Body of pancreas (tissue), 4 donors: Measurements from ENCODE around the gene PGBD1. TPM values are rescaled to one million over a fixed set of nuclear protein-coding genes. Genes with fewer than 3 reads are reported as not detected.

Source experiments
- ATAC-seq: fragments of 150-250 bp; one replicate; pipeline ENCODE4 v1.9.1; 2016
- DNase-seq, 4 donors: peaks; one replicate each; pipeline ENCODE4 v3.0.0-alpha.2; 2019
- H3K27ac ChIP-seq, 4 donors: fragments of 200-600 bp; sonication (generic); 1 replicate in 3 of 4; 2 replicates in 1 of 4; pipeline versions ENCODE4 v1.5.1 to v1.6.1; 2016 to 2019; ENCODE audit warnings: mild to moderate bottlenecking in 1 of 4, mixed read lengths in 1 of 4, moderate library complexity in 1 of 4
- H3K27me3 ChIP-seq, 2 donors: fragments of 200-600 bp; sonication (generic); one replicate each; pipeline ENCODE4 v1.6.0; 2016; ENCODE audit warnings: mild to moderate bottlenecking in 1 of 2
- H3K36me3 ChIP-seq, 2 donors: fragments of 200-600 bp; sonication (generic); replicated peaks in 1 of 2; 2 replicates each; pipeline ENCODE4 v1.5.1; 2016; ENCODE audit warnings: low read depth in 2 of 2; ENCODE audit not compliant: insufficient read depth in 1 of 2
- H3K4me1 ChIP-seq: fragments of 200-600 bp; sonication (generic); one replicate; pipeline ENCODE4 v1.6.0; 2016
- H3K4me3 ChIP-seq, 2 donors: fragments of 200-600 bp; sonication (generic); 1 replicate in 1 of 2; 2 replicates in 1 of 2; pipeline ENCODE4 v1.5.1; 2016 to 2019
- H3K9me3 ChIP-seq, 3 donors: fragments of 200-600 bp; sonication (generic); 1 replicate in 2 of 3; 2 replicates in 1 of 3; pipeline ENCODE4 v1.5.1; 2016
- POLR2A ChIP-seq, 3 donors: fragments of 450-650 bp; IDR thresholded peaks; one replicate each; pipeline ENCODE4 v1.6.1; 2016; ENCODE audit warnings: antibody characterized with exemption in 3 of 3, mild to moderate bottlenecking in 2 of 3
- WGBS, 2 donors: methylation state at CpG; one replicate each; pipeline ENCODE4 v1.1.5; 2017; 5-methylcytosine and 5-hydroxymethylcytosine counted together
- intact Hi-C: fragments of 100-400 bp; cut with DNase I; formaldehyde crosslinking; loops from one replicate; pipeline ENCODE4 v1.15.1; 2023
- total RNA-seq, 2 donors: library from RNA; depleted of rRNA; stranded (reverse); fragments of >200 nt; gene quantifications; one replicate each; pipeline ENCODE4 v1.1.0, GENCODE V29; 2016
- TF ChIP-seq, protein P1 (sequence below), 7 experiments: fragments of 450-650 bp in 4 of 7; fragments of 200-600 bp in 3 of 7; sonication (generic) in 3 of 7; IDR thresholded peaks; one replicate each; pipeline ENCODE4 v1.5.1; 2016 to 2019; ENCODE audit warnings: antibody characterized with exemption in 7 of 7

Gene PGBD1
- total RNA-seq, 2 donors from 2014 or later, result 0.66 to 2.3 TPM

DNA sequence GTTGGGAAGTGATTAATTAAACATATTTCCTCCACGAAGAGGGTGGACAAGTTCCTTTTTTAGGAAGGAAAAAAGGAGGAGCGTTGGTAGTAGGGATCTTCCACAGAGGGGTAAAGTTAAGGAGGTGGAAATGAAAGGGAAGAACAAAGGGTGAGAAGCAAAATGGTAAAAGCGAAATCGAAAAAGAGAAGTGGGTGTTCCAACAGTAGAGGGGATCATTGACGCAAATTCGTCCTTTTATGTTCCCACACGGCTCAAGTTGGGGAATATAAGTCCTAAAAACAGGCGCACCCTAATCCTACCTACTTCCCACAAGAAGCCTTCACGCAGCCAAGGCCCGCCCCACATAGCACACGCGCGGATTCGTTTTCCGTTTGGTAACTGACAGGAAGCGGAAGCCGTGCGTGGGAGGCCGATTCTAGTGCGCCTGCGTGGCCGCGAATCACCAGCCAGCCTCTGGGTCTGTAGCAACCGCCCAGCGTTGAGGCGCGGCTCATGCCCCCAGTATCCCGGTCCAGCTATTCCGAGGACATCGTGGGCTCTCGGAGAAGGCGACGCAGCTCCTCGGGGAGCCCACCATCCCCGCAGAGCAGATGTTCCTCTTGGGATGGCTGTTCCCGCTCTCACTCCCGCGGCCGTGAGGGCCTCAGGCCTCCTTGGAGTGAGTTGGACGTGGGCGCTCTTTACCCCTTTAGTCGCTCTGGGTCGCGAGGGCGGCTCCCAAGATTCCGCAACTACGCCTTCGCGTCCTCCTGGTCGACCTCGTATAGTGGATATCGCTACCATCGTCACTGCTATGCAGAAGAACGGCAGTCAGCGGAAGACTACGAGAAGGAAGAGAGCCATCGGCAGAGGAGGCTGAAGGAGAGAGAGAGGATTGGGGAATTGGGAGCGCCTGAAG, 22.2 kb upstream of the PGBD1 start, which contains the start of gene NKAPL:
NKAPL (plus strand) TSS at position 421 of the 901 bp plus-strand sequence; CDS start at position 496, 75 bp downstream.
- H3K4me3 ChIP-seq, result peak within 1 kb of the TSS in 1 of 2 donors; percentile 1
- no peaks in the 10 kb centered on the region for H3K9me3 ChIP-seq
- H3K27ac ChIP-seq, result no peak within 1 kb of the TSS
- H3K36me3 ChIP-seq, result no peaks in the 10 kb centered on the region
- 27 to 33% methylated on average over 42 to 58 of the region's 58 CpGs for WGBS, 2 donors
- peak in 1 of 3 donors; percentile 27 for TF ChIP-seq POLR2A (IDR thresholded peaks at IDR 0.05)
- TF ChIP-seq, protein P1, sequence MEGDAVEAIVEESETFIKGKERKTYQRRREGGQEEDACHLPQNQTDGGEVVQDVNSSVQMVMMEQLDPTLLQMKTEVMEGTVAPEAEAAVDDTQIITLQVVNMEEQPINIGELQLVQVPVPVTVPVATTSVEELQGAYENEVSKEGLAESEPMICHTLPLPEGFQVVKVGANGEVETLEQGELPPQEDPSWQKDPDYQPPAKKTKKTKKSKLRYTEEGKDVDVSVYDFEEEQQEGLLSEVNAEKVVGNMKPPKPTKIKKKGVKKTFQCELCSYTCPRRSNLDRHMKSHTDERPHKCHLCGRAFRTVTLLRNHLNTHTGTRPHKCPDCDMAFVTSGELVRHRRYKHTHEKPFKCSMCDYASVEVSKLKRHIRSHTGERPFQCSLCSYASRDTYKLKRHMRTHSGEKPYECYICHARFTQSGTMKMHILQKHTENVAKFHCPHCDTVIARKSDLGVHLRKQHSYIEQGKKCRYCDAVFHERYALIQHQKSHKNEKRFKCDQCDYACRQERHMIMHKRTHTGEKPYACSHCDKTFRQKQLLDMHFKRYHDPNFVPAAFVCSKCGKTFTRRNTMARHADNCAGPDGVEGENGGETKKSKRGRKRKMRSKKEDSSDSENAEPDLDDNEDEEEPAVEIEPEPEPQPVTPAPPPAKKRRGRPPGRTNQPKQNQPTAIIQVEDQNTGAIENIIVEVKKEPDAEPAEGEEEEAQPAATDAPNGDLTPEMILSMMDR (IDR thresholded peaks at IDR 0.05), result no peak
- peak; percentile 68 to 78 (median 70) for DNase-seq
- peaks cover 10% of the 10 kb centered on the region for H3K4me1 ChIP-seq
- intact Hi-C loops, result loop anchor here (10.0 kb wide), 1 partner anchor 134 kb away; the partner anchor contains the start of gene ZSCAN16
- ATAC-seq, result peak; percentile 56
- H3K27me3 ChIP-seq, result no peaks in the 10 kb centered on the region

DNA sequence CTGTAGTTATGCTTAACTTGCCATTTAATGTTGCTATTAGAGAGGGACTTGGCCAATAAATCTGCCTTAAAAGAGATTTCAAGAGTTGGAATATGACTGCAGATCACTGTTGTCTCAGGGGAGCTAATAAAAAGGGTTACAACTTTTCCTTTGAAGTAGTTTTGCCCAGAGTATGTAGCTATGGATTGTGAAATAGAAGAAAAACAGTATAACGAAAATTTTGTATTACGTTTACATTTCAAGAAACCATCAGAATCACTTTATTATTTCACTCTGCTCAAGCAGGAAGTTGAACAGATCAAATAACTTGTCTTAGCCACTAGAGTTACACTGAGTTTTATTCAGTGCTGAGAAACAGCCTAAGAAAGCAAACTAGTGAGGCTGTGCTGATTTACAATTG, 17.4 kb upstream of the PGBD1 start:
- no peak for ATAC-seq
- Histone ChIP-seq H3K9me3 (no peaks in the 10 kb centered on the region), H3K27me3 (no peaks in the 10 kb centered on the region), H3K4me1 (peaks cover 14% of the 10 kb centered on the region), H3K4me3 (no peak overlapping the region), H3K27ac (no peak overlapping the region), H3K36me3 (no peaks in the 10 kb centered on the region)
- no peak for DNase-seq
- WGBS, 2 donors, result 55 to 61% methylated on average over 2 of the region's 2 CpGs
- TF ChIP-seq, protein P1 (IDR thresholded peaks at IDR 0.05), result no peak
- intact Hi-C loops, result loop anchor here (10.0 kb wide), 1 partner anchor 71 kb away; the partner anchor contains the start of gene ZSCAN31

DNA sequence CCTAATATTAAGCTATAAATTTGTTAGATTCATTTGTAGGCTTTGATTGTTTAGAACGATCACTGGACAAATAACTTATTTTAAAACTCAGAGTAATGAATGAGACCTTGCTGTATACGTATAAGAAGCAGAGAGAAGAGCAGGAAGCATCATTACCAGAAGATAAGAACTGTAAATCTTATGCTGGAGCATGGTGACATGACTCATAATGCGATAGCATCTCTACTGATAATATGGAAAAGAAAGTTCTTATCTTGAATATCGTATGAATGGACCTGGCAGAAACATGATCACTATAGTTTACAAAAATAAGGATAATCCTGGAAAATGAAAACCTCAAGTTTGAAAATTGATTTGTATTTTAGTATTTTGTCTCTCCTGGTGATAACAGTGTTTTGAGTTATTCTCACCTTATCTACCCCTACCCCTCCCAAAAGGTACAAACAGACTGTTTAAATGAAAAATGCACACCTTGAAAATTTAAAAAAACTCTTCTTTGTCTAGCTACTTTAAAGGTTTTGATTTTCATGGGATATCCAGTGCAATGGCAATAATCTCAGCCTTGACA, 16.5 kb upstream of the PGBD1 start:
- intact Hi-C loops, result loop anchor here (10.0 kb wide), 1 partner anchor 70 kb away; the partner anchor contains the start of gene ZSCAN31
- DNase-seq (no peak), ATAC-seq (no peak)
- no peaks in the 10 kb centered on the region for H3K27me3 ChIP-seq
- no peak overlapping the region for H3K27ac ChIP-seq
- no peaks in the 10 kb centered on the region for H3K9me3 ChIP-seq
- 45 to 56% methylated on average over 4 of the region's 4 CpGs for WGBS, 2 donors
- no peak overlapping the region for H3K4me3 ChIP-seq
- TF ChIP-seq, protein P1 (IDR thresholded peaks at IDR 0.05), result no peak
- no peak for TF ChIP-seq POLR2A (IDR thresholded peaks at IDR 0.05)
- peaks cover 8% of the 10 kb centered on the region for H3K4me1 ChIP-seq
- H3K36me3 ChIP-seq, result no peaks in the 10 kb centered on the region

DNA sequence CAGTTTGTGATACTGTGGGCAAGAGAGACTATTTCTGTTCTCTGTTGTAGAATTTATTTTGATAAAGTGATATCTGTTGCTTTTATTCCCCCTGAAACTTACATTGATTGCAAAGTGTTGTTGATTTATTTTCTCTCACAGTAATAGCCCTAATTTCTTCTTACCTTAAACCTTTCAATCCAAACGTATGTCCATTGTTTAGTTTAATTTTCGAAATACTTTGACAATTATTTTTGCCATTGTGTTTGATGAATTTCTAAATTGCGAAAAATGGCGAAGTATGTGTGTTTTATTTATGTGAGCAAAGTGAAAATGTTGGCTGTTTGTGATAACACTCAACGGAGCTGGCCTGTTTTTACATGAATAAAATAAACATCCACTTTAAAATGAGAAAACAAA, 14.8 kb upstream of the PGBD1 start:
- WGBS, 2 donors, result 2 to 6% methylated on average over 5 of the region's 5 CpGs
- Histone ChIP-seq H3K4me1 (peaks cover 8% of the 10 kb centered on the region), H3K9me3 (no peaks in the 10 kb centered on the region), H3K27ac (peak overlapping the region in 3 of 4 donors; percentile 76 to 85 (median 77)), H3K36me3 (no peaks in the 10 kb centered on the region), H3K4me3 (peak overlapping the region in 1 of 2 donors; percentile 79), H3K27me3 (no peaks in the 10 kb centered on the region)
- TF ChIP-seq, protein P1 (IDR thresholded peaks at IDR 0.05), result no peak
- TF ChIP-seq POLR2A (IDR thresholded peaks at IDR 0.05), result no peak
- DNase-seq (no peak), ATAC-seq (no peak)
- intact Hi-C loops, result loop anchor here (10.0 kb wide), 1 partner anchor 68 kb away; the partner anchor contains the start of gene ZSCAN31
